IMR-90 (cell line): ENCODE measurements around the gene MEF2D. TPM values are rescaled to one million over a fixed set of nuclear protein-coding genes. Genes with fewer than 3 reads are reported as not detected.

ENCODE experiments used
- BHLHE40 ChIP-seq: fragments of 150-350 bp; IDR thresholded peaks from 2 replicates; pipeline ENCODE4 v1.6.1; 2016; ENCODE audit warnings: mild to moderate bottlenecking, low read depth, low read length
- POLR2A ChIP-seq: IDR thresholded peaks from 2 replicates; pipeline ENCODE4 v1.6.1; 2012; ENCODE audit warnings: mild to moderate bottlenecking, low read depth, low read length
- polyA plus RNA-seq, 3 experiments: library from polyadenylated mRNA; depleted of rRNA; stranded (reverse); fragments of >200 nt; gene quantifications; 2 replicates each; pipeline ENCODE4 v1.2.3, GENCODE V29; 2012; ENCODE audit warnings: low replicate concordance in 1 of 3
- total RNA-seq: library from RNA; depleted of rRNA; stranded (reverse); fragments of >200 nt; gene quantifications from 2 replicates; pipeline ENCODE4 v1.2.3, GENCODE V29; 2012
- TF ChIP-seq, protein P1 (sequence below): fragments of 150-350 bp; IDR thresholded peaks from 2 replicates; pipeline ENCODE4 v1.6.1; 2016; ENCODE audit warnings: low read depth, mild to moderate bottlenecking, low read length, moderate library complexity, borderline replicate concordance
- TF ChIP-seq, protein P2 (sequence below): fragments of 150-350 bp; IDR thresholded peaks from 2 replicates; pipeline ENCODE4 v1.6.1; 2017; ENCODE audit warnings: mild to moderate bottlenecking, antibody characterized with exemption, low read length, low read depth

Gene MEF2D
- total and polyA plus RNA-seq, 2 of the 4 experiments (the other 2 are of a cell fraction) = 2.9 to 20.0 TPM

DNA sequence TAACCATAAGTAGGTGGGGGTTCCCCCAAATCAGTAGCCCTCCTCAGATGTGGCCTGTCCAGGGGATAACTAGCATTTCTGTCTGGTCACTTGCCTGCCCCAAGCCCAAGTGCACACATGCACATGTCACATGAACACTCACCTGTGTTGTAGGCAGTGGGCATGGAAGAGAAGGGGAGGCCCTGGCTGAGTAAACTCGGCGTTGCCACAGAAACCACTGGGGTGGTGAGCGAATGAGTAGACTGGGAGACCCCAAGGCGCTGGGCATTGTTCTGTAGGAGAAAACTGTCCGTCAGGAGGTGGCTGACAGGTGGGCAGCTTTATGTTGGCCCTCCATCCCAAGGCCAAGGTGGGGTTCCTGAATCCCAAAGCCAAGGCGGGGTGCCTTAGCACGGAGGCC, 25.6 kb downstream of the MEF2D start (continued):
- TF ChIP-seq, protein P1, sequence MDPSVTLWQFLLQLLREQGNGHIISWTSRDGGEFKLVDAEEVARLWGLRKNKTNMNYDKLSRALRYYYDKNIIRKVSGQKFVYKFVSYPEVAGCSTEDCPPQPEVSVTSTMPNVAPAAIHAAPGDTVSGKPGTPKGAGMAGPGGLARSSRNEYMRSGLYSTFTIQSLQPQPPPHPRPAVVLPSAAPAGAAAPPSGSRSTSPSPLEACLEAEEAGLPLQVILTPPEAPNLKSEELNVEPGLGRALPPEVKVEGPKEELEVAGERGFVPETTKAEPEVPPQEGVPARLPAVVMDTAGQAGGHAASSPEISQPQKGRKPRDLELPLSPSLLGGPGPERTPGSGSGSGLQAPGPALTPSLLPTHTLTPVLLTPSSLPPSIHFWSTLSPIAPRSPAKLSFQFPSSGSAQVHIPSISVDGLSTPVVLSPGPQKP = no peak
- TF ChIP-seq BHLHE40 (no peak), POLR2A (no peak)
- TF ChIP-seq, protein P2, sequence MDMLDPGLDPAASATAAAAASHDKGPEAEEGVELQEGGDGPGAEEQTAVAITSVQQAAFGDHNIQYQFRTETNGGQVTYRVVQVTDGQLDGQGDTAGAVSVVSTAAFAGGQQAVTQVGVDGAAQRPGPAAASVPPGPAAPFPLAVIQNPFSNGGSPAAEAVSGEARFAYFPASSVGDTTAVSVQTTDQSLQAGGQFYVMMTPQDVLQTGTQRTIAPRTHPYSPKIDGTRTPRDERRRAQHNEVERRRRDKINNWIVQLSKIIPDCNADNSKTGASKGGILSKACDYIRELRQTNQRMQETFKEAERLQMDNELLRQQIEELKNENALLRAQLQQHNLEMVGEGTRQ = no peak
